ENCODE results near the gene LYVE1. TPM values are rescaled to one million over a fixed set of nuclear protein-coding genes. Genes with fewer than 3 reads are reported as not detected.

Gene LYVE1
- total and polyA plus RNA-seq, 2 of the 13 experiments (the other 11 are each of a cell fraction or from before 2014, with no cell fraction given) = 1.2 to 1.4 TPM

DNA sequence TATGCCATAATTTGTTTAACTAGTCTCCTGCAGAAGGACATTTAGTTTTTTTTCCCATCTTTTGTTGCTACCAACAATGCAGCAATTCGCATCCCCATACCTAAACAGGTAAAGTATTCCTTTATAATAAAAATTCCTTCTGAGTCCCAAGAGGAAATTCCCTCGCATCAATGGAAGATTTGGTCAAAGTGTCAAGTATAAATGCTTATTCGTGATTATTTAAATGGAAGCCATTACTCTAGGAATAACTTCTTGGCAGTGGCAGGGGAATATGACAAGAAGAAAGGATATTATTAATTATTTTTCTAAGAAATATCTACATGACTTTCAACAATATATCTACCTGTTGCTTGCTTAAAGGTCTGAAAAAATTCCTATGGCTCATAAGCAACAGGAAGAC, 53.0 kb downstream of the LYVE1 start:
- Histone ChIP-seq H4K20me1 (ENCODE audit: insufficient read depth, low read length) (no peaks in the 10 kb centered on the region), H3K4me3 (replicated peaks in 1 of 3; ENCODE audit: insufficient read depth in 1 of 3, low read depth in 2 of 3, low read length in 3 of 3) (no peak overlapping the region), H3K36me3 (replicated peaks in 1 of 2; ENCODE audit: control insufficient read depth in 1 of 2, insufficient read depth in 2 of 2, low read length in 2 of 2) (no peaks in the 10 kb centered on the region; a peak in 2 of 5 replicates), H3K4me2 (ENCODE audit: low read depth, low read length) (no peak overlapping the region), H3K27me3 (ENCODE audit: control insufficient read depth in 1 of 2, insufficient read depth in 2 of 2, low read length in 2 of 2) (no peaks in the 10 kb centered on the region), H3K79me2 (ENCODE audit: insufficient read depth, low read length) (no peaks in the 10 kb centered on the region), H3K4me1 (ENCODE audit: insufficient read depth, low read length) (no peaks in the 10 kb centered on the region), H3K9ac (ENCODE audit: insufficient read depth, low read depth, low read length) (no peak overlapping the region), H2AFZ (ENCODE audit: low read length) (no peak overlapping the region), H3K9me3 (ENCODE audit: low read length) (no peaks in the 10 kb centered on the region), H3K27ac (ENCODE audit: extremely low read length, insufficient read depth, low read length) (no peak overlapping the region)
- no peak for FAIRE-seq
- in situ Hi-C loops (cut with HindIII; ENCODE audit: extremely low pct_ligation_motif_present, low pct_unique_long_range_greater_than_20kb) = no loop called here
- no TSS peak for BruUV-seq (replicated peaks)
- CTCF ChIA-PET (ENCODE audit: low intra/inter-chr PET ratio, low total read pairs) = no interaction called here
- TF ChIP-seq, protein P1, sequence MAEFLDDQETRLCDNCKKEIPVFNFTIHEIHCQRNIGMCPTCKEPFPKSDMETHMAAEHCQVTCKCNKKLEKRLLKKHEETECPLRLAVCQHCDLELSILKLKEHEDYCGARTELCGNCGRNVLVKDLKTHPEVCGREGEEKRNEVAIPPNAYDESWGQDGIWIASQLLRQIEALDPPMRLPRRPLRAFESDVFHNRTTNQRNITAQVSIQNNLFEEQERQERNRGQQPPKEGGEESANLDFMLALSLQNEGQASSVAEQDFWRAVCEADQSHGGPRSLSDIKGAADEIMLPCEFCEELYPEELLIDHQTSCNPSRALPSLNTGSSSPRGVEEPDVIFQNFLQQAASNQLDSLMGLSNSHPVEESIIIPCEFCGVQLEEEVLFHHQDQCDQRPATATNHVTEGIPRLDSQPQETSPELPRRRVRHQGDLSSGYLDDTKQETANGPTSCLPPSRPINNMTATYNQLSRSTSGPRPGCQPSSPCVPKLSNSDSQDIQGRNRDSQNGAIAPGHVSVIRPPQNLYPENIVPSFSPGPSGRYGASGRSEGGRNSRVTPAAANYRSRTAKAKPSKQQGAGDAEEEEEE (CRISPR knock-in tag; IDR thresholded peaks at IDR 0.05; ENCODE audit: borderline replicate concordance) = no peak
- TF ChIP-seq, protein P2, sequence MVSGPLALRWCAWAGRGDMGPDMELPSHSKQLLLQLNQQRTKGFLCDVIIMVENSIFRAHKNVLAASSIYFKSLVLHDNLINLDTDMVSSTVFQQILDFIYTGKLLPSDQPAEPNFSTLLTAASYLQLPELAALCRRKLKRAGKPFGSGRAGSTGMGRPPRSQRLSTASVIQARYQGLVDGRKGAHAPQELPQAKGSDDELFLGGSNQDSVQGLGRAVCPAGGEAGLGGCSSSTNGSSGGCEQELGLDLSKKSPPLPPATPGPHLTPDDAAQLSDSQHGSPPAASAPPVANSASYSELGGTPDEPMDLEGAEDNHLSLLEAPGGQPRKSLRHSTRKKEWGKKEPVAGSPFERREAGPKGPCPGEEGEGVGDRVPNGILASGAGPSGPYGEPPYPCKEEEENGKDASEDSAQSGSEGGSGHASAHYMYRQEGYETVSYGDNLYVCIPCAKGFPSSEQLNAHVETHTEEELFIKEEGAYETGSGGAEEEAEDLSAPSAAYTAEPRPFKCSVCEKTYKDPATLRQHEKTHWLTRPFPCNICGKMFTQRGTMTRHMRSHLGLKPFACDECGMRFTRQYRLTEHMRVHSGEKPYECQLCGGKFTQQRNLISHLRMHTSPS (CRISPR knock-in tag; IDR thresholded peaks at IDR 0.05; ENCODE audit: low read depth) = no peak
- TF ChIP-seq MAFK (conservative IDR thresholded peaks at IDR 0.05 in 1 of 2, IDR thresholded peaks at IDR 0.05 in 1 of 2; ENCODE audit: low read length in 2 of 2) (peak; percentile 28 to 45; a peak in 3 of 4 replicates), POLR2AphosphoS2 (IDR thresholded peaks at IDR 0.05; ENCODE audit: low read depth, low read length) (no peak)
- intact Hi-C loops (cut with micrococcal nuclease; ENCODE audit: unreplicated experiment) = no loop called here
- no peak for DNase-seq (ENCODE audit: low spot score)
- ATAC-seq = no peak
- POLR2A ChIA-PET = no interaction called here
- WGBS (ENCODE audit: low lambda C conversion rate) = 93% methylated on average over 3 of the region's 3 CpGs

DNA sequence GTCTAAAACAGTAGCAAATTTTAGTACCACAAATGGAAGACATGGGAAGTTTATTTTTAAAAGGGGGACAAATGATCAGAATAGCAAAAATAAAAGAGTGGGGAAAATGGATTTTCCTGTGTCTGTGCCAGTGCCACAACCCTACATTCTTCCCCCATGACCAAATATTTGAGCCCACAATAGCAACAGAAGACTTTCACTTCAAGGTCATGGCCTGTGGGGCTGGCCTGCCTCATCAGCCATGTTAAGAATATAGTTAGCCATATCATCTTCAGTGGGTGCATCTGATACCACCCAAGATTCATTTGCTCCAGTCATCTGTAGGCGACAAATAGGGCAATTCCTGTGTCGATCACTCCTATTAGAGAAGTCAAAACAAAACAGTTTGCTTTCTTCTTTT, 53.8 kb downstream of the LYVE1 start:
- H3K9me3 ChIP-seq (ENCODE audit: low read length) = no peaks in the 10 kb centered on the region
- no peaks in the 10 kb centered on the region for H3K79me2 ChIP-seq (ENCODE audit: insufficient read depth, low read length)
- H3K27me3 ChIP-seq (ENCODE audit: control insufficient read depth in 1 of 2, insufficient read depth in 2 of 2, low read length in 2 of 2) = no peaks in the 10 kb centered on the region
- H3K36me3 ChIP-seq (replicated peaks in 1 of 2; ENCODE audit: control insufficient read depth in 1 of 2, insufficient read depth in 2 of 2, low read length in 2 of 2) = no peaks in the 10 kb centered on the region; a peak in 2 of 5 replicates
- H3K4me1 ChIP-seq (ENCODE audit: insufficient read depth, low read length) = no peaks in the 10 kb centered on the region
- no peaks in the 10 kb centered on the region for H4K20me1 ChIP-seq (ENCODE audit: insufficient read depth, low read length)
- ChIA-PET POLR2A (no interaction called here), CTCF (ENCODE audit: low intra/inter-chr PET ratio, low total read pairs) (interaction anchor here (1.4 to 1.6 kb wide), 2 partner anchors 140 to 221 kb away, joined by 5 to 11 read pairs; no protein-coding TSS in a partner anchor)
- 91% methylated on average over 2 of the region's 2 CpGs for WGBS (ENCODE audit: low lambda C conversion rate)
- no peak overlapping the region for H3K4me3 ChIP-seq (replicated peaks in 1 of 3; ENCODE audit: insufficient read depth in 1 of 3, low read depth in 2 of 3, low read length in 3 of 3)
- H3K27ac ChIP-seq (ENCODE audit: extremely low read length, insufficient read depth, low read length) = no peak overlapping the region
- H3K9ac ChIP-seq (ENCODE audit: insufficient read depth, low read depth, low read length) = no peak overlapping the region
- DNase-seq (ENCODE audit: low spot score) (no peak), ATAC-seq (no peak), FAIRE-seq (no peak)
- no peak overlapping the region for H3K4me2 ChIP-seq (ENCODE audit: low read depth, low read length)
- intact Hi-C loops (cut with micrococcal nuclease; ENCODE audit: unreplicated experiment) = loop anchor here (1.0 kb wide), 2 partner anchors 140 to 221 kb away; no protein-coding TSS in a partner anchor
- in situ Hi-C loops (cut with HindIII; ENCODE audit: extremely low pct_ligation_motif_present, low pct_unique_long_range_greater_than_20kb) = no loop called here
- no peak overlapping the region for H2AFZ ChIP-seq (ENCODE audit: low read length)
- no TSS peak for BruUV-seq (replicated peaks)
- no peak for TF ChIP-seq TP53 (CRISPR knock-in tag; conservative IDR thresholded peaks at IDR 0.05)
- no peak for TF ChIP-seq EEA1 (CRISPR knock-in tag; IDR thresholded peaks at IDR 0.05; ENCODE audit: borderline replicate concordance)
- TF ChIP-seq NFKBIZ (CRISPR knock-in tag; IDR thresholded peaks at IDR 0.05) = no peak
- TF ChIP-seq SMARCC2 (IDR thresholded peaks at IDR 0.05) = no peak
- no peak for TF ChIP-seq MTF2 (CRISPR knock-in tag; IDR thresholded peaks at IDR 0.05; ENCODE audit: borderline replicate concordance)
- TF ChIP-seq, protein P3, sequence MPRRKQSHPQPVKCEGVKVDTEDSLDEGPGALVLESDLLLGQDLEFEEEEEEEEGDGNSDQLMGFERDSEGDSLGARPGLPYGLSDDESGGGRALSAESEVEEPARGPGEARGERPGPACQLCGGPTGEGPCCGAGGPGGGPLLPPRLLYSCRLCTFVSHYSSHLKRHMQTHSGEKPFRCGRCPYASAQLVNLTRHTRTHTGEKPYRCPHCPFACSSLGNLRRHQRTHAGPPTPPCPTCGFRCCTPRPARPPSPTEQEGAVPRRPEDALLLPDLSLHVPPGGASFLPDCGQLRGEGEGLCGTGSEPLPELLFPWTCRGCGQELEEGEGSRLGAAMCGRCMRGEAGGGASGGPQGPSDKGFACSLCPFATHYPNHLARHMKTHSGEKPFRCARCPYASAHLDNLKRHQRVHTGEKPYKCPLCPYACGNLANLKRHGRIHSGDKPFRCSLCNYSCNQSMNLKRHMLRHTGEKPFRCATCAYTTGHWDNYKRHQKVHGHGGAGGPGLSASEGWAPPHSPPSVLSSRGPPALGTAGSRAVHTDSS (CRISPR knock-in tag; conservative IDR thresholded peaks at IDR 0.05) = no peak
- no peak for TF ChIP-seq ZNF235 (CRISPR knock-in tag; IDR thresholded peaks at IDR 0.05; ENCODE audit: borderline replicate concordance)
- TF ChIP-seq POGZ (CRISPR knock-in tag; IDR thresholded peaks at IDR 0.05) = no peak
- no peak for TF ChIP-seq ZNF329 (CRISPR knock-in tag; IDR thresholded peaks at IDR 0.05; ENCODE audit: low read depth)

Measured in HepG2 (cell line).